Measurements from ENCODE around the gene PTP4A2.

DNA sequence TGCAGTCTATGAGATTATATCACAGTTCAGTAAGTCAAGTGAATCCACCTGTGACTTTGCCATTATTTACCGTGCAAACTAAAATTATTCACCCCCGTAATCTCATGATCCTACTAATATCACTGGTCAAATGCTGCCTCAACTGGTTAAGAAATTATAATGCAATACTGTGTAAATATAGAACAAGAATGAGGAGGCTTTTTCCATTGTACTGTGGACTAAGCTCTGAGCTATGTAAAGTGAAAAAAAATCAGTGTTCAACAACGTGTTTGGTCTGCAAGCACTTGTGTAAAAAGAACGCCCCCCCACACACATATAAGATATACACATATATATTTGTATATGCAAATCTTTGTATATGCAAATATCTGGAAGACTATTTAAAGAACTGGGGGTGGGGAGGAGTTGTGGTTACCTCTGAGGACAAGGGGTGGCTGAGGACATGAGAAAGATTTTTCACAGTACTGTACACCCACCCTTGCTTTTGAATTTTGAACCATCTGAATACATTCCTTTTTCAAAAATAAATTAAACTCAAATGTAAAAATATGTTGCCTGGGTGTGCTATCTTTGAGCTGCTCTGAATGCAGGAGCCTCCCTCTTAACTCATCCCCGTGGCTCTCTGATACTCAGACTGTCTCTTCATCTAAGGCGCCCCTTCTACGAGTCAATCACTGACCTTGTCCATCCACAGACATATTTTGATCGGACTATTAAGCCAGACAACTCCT, 57.0 kb downstream of the PTP4A2 start:
- TF ChIP-seq, protein P1, sequence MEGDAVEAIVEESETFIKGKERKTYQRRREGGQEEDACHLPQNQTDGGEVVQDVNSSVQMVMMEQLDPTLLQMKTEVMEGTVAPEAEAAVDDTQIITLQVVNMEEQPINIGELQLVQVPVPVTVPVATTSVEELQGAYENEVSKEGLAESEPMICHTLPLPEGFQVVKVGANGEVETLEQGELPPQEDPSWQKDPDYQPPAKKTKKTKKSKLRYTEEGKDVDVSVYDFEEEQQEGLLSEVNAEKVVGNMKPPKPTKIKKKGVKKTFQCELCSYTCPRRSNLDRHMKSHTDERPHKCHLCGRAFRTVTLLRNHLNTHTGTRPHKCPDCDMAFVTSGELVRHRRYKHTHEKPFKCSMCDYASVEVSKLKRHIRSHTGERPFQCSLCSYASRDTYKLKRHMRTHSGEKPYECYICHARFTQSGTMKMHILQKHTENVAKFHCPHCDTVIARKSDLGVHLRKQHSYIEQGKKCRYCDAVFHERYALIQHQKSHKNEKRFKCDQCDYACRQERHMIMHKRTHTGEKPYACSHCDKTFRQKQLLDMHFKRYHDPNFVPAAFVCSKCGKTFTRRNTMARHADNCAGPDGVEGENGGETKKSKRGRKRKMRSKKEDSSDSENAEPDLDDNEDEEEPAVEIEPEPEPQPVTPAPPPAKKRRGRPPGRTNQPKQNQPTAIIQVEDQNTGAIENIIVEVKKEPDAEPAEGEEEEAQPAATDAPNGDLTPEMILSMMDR (IDR thresholded peaks at IDR 0.05): no peak
- no peak for TF ChIP-seq POLR2AphosphoS5 (IDR thresholded peaks at IDR 0.05)

Data from breast epithelium (tissue), 3 donors.